IMR-90 (cell line): ENCODE measurements around the gene CDC73. TPM values are rescaled to one million over a fixed set of nuclear protein-coding genes. Genes with fewer than 3 reads are reported as not detected.

ENCODE experiments used
- ATAC-seq: fragments of 200-7000 bp; cut with Tn5 transposase; 2 replicates; pipeline ENCODE4 v1.9.1; 2020; ENCODE audit warnings: low read depth, mild to moderate bottlenecking, moderate library complexity
- BruUV-seq: library from RNA; stranded (reverse); fragments of 400-500 nt; replicated peaks from 2 replicates; lab custom pipeline; 2021; lab: Mats Ljungman, UMichigan
- CTCF ChIA-PET: fragments of 300-600 bp; formaldehyde crosslinking; extraction: SDS; loops from one replicate; lab custom pipeline; 2021; ENCODE audit warnings: antibody characterized with exemption; lab: Yijun Ruan, JAX
- POLR2A ChIA-PET: fragments of 300-600 bp; sonication (Branson Sonifier 250); formaldehyde crosslinking; loops from one replicate; lab custom pipeline; 2022; ENCODE audit warnings: antibody characterized with exemption; ENCODE audit not compliant: unreplicated experiment; lab: Charles Lee
- DNase-seq: peaks from one replicate; pipeline ENCODE4 v3.0.0; 2013
- H2AFZ ChIP-seq: replicated peaks from 2 replicates; pipeline ENCODE3; 2013; ENCODE audit warnings: low read length, mild to moderate bottlenecking; ENCODE audit not compliant: poor library complexity
- H2AK5ac ChIP-seq: 2 replicates; pipeline ENCODE4 v1.6.1; 2013; ENCODE audit warnings: low read depth, low read length, inconsistent platforms
- H2AK9ac ChIP-seq: replicated peaks from 2 replicates; pipeline ENCODE3; 2013; ENCODE audit warnings: mild to moderate bottlenecking, low read depth, low read length, moderate library complexity; ENCODE audit not compliant: poor library complexity
- H2BK120ac ChIP-seq: 2 replicates; pipeline ENCODE4 v1.6.1; 2013; ENCODE audit warnings: low read depth, low read length, inconsistent platforms
- H2BK15ac ChIP-seq: 3 replicates; pipeline ENCODE4 v1.6.1; 2013; ENCODE audit warnings: low read depth, low read length, inconsistent platforms
- H2BK20ac ChIP-seq: 2 replicates; pipeline ENCODE4 v1.6.1; 2013; ENCODE audit warnings: low read depth, mild to moderate bottlenecking, inconsistent platforms, low read length, moderate library complexity
- H2BK5ac ChIP-seq: 2 replicates; pipeline ENCODE4 v1.6.1; 2013; ENCODE audit warnings: mild to moderate bottlenecking, low read depth, low read length, inconsistent platforms; ENCODE audit not compliant: poor library complexity, severe bottlenecking
- H3K14ac ChIP-seq: replicated peaks from 2 replicates; pipeline ENCODE4 v1.6.1; 2013; ENCODE audit warnings: low read depth, low read length, inconsistent platforms
- H3K18ac ChIP-seq: 2 replicates; pipeline ENCODE4 v1.6.1; 2013; ENCODE audit warnings: low read depth, low read length, control low read depth
- H3K23ac ChIP-seq: 2 replicates; pipeline ENCODE4 v1.6.1; 2013; ENCODE audit warnings: low read depth, low read length, inconsistent platforms
- H3K27ac ChIP-seq: 2 replicates; pipeline ENCODE4 v1.5.1; 2013; ENCODE audit warnings: mild to moderate bottlenecking, control low read depth, low read length; ENCODE audit not compliant: insufficient read depth
- H3K27me3 ChIP-seq: 2 replicates; pipeline ENCODE4 v1.6.1; 2013; ENCODE audit warnings: low read length; ENCODE audit not compliant: control insufficient read depth, insufficient read depth
- H3K36me3 ChIP-seq: 2 replicates; pipeline ENCODE4 v1.6.1; 2013; ENCODE audit warnings: low read length, mixed read lengths; ENCODE audit not compliant: control insufficient read depth, insufficient read depth
- H3K4ac ChIP-seq: 2 replicates; pipeline ENCODE4 v1.6.1; 2013; ENCODE audit warnings: low read depth, low read length, inconsistent platforms
- H3K4me1 ChIP-seq: 2 replicates; pipeline ENCODE4 v1.6.1; 2013; ENCODE audit warnings: low read length, mixed read lengths; ENCODE audit not compliant: control insufficient read depth, insufficient read depth
- H3K4me2 ChIP-seq: 2 replicates; pipeline ENCODE4 v1.6.1; 2013; ENCODE audit warnings: low read depth, mild to moderate bottlenecking, control low read depth, low read length, moderate library complexity
- H3K4me3 ChIP-seq: 2 replicates; pipeline ENCODE4 v1.5.1; 2013; ENCODE audit warnings: low read depth, mild to moderate bottlenecking, control low read depth, low read length, moderate library complexity; ENCODE audit not compliant: insufficient read depth
- H3K56ac ChIP-seq: 2 replicates; pipeline ENCODE4 v1.6.1; 2013; ENCODE audit warnings: low read length, inconsistent platforms; ENCODE audit not compliant: insufficient read depth; ENCODE audit errors: extremely low read depth
- H3K79me1 ChIP-seq, 2 experiments: 2 replicates each; pipeline ENCODE4 v1.6.1; 2013; ENCODE audit warnings: low read length in 2 of 2, inconsistent platforms in 1 of 2, low read depth in 1 of 2
- H3K9ac ChIP-seq: 2 replicates; pipeline ENCODE4 v1.6.1; 2013; ENCODE audit warnings: low read depth, low read length, control low read depth
- H3K9me1 ChIP-seq: 2 replicates; pipeline ENCODE4 v1.6.1; 2013; ENCODE audit warnings: low read length, inconsistent platforms; ENCODE audit not compliant: insufficient read depth
- H3K9me3 ChIP-seq: 2 replicates; pipeline ENCODE4 v1.6.1; 2013; ENCODE audit warnings: low read length; ENCODE audit not compliant: control insufficient read depth, insufficient read depth
- H4K20me1 ChIP-seq: 2 replicates; pipeline ENCODE4 v1.6.1; 2013; ENCODE audit warnings: low read length, inconsistent platforms; ENCODE audit not compliant: insufficient read depth
- H4K5ac ChIP-seq: 2 replicates; pipeline ENCODE4 v1.6.1; 2013; ENCODE audit warnings: mild to moderate bottlenecking, low read depth, low read length, control low read depth
- H4K8ac ChIP-seq, 2 experiments: 2 replicates each; pipeline ENCODE4 v1.6.1; 2013; ENCODE audit warnings: low read depth in 2 of 2, low read length in 2 of 2, control low read depth in 1 of 2, inconsistent platforms in 1 of 2
- H4K91ac ChIP-seq: 2 replicates; pipeline ENCODE4 v1.6.1; 2013; ENCODE audit warnings: low read depth, low read length, inconsistent platforms; ENCODE audit not compliant: insufficient read depth
- CHD1 ChIP-seq: IDR thresholded peaks from 2 replicates; pipeline ENCODE4 v1.6.1; 2012; ENCODE audit warnings: low read depth, low read length, improper control_type of control experiment
- MAFK ChIP-seq: IDR thresholded peaks from 2 replicates; pipeline ENCODE4 v1.6.1; 2012; ENCODE audit warnings: low read depth, low read length, improper control_type of control experiment
- NFE2L2 ChIP-seq: fragments of 150-350 bp; IDR thresholded peaks from 2 replicates; pipeline ENCODE4 v1.6.1; 2016; ENCODE audit warnings: low read depth, mild to moderate bottlenecking, low read length
- POLR2A ChIP-seq: IDR thresholded peaks from 2 replicates; pipeline ENCODE4 v1.6.1; 2012; ENCODE audit warnings: mild to moderate bottlenecking, low read depth, low read length
- WGBS, 2 experiments: methylation state at CpG; one replicate each; pipeline versions ENCODE4 v1.1.5 to v1.1.7; 2013; ENCODE audit warnings: missing lambda C conversion rate in 2 of 2; ENCODE audit not compliant: insufficient read length in 1 of 2; ENCODE audit errors: extremely low coverage in 2 of 2; 5-methylcytosine and 5-hydroxymethylcytosine counted together
- dilution Hi-C: fragments of 300-500 bp; cut with HindIII; formaldehyde crosslinking; loops from one replicate; pipeline ENCODE4 v1.14.3; 2018; ENCODE audit warnings: low sequenced_read_pairs; ENCODE audit not compliant: unreplicated experiment
- in situ Hi-C: fragments of 300-500 bp; cut with MboI; formaldehyde crosslinking; loops from 3 replicates; pipeline ENCODE4 v1.14.3; 2019; ENCODE audit warnings: low sequenced_read_pairs, inconsistent platforms, mixed read lengths
- intact Hi-C: fragments of 100-400 bp; cut with micrococcal nuclease; formaldehyde crosslinking; loops from 2 replicates; pipeline ENCODE4 v1.10.0; 2022
- polyA plus RNA-seq, 3 experiments: library from polyadenylated mRNA; depleted of rRNA; stranded (reverse); fragments of >200 nt; gene quantifications; 2 replicates each; pipeline ENCODE4 v1.2.3, GENCODE V29; 2012; ENCODE audit warnings: low replicate concordance in 1 of 3
- total RNA-seq: library from RNA; depleted of rRNA; stranded (reverse); fragments of >200 nt; gene quantifications from 2 replicates; pipeline ENCODE4 v1.2.3, GENCODE V29; 2012

The CDC73 gene
- total and polyA plus RNA-seq, 2 of the 4 experiments (the other 2 are of a cell fraction), result 22.1 to 29.6 TPM

GRCh38 chr1:193213998-193214397, 92.2 kb downstream of the CDC73 start:
- Histone ChIP-seq H3K56ac (no peak overlapping the region), H3K27ac (no peak overlapping the region), H3K18ac (no peak overlapping the region), H4K20me1 (no peaks in the 10 kb centered on the region), H4K5ac (no peak overlapping the region), H3K4me1 (peaks cover 1% of the 10 kb centered on the region; the same call in 1 of the 2 replicates), H3K27me3 (no peaks in the 10 kb centered on the region), H3K4me3 (no peak overlapping the region), H4K8ac (no peak overlapping the region), H2BK5ac (no peak overlapping the region), H3K23ac (no peak overlapping the region), H3K14ac (no peak overlapping the region), H3K4me2 (no peak overlapping the region), H3K4ac (no peak overlapping the region), H3K79me1 (peaks cover 8 to 31% of the 10 kb centered on the region in 2 experiments), H4K91ac (no peak overlapping the region), H3K9ac (no peak overlapping the region), H3K9me1 (no peaks in the 10 kb centered on the region), H2AFZ (no peak overlapping the region), H2BK15ac (no peak overlapping the region), H3K36me3 (peaks cover 14% of the 10 kb centered on the region; the same call in 1 of the 2 replicates), H2BK20ac (no peak overlapping the region), H2AK5ac (no peak overlapping the region), H2BK120ac (no peak overlapping the region), H3K9me3 (peaks cover 3% of the 10 kb centered on the region), H2AK9ac (no peak overlapping the region)
- ATAC-seq, result no peak
- dilution Hi-C loops (no loop called here), intact Hi-C loops (no loop called here), in situ Hi-C loops (no loop called here)
- POLR2A ChIA-PET, result no interaction called here
- TF ChIP-seq NFE2L2 (no peak), POLR2A (no peak), CHD1 (no peak), MAFK (peak; percentile 50)
- no peak for DNase-seq
- CTCF ChIA-PET, result no interaction called here
- WGBS, 2 experiments, result no CpG with 5 or more reads among the region's 4 CpGs
- BruUV-seq, result no TSS peak
